GM19452 (cell line): ENCODE measurements around the gene MTX1.
"Not testable (repeated sequence)": the region's sequence is repeated elsewhere in the genome, so short reads cannot be mapped to it uniquely, and the experiment has no call there.

Source experiments
- ATAC-seq: cut with Tn5 transposase; IDR thresholded peaks from one replicate; pipeline ENCODE4 v1.9.1; 2021; ENCODE audit not compliant: unreplicated experiment

The MTX1 gene

GRCh38 chr1:155232001-155232978 is 23.8 kb downstream of the MTX1 start:
- not testable (repeated sequence) for ATAC-seq

- not testable (repeated sequence) for ATAC-seq
Measured at GRCh38 chr1:155233502-155233901, 25.0 kb downstream of the MTX1 start.

- ATAC-seq: not testable (repeated sequence)
Measured at GRCh38 chr1:155235375-155235774, 26.9 kb downstream of the MTX1 start.

GRCh38 chr1:155236451-155236850 is 28.0 kb downstream of the MTX1 start:
- ATAC-seq: no peak

- ATAC-seq: no peak
Measured at GRCh38 chr1:155241069-155241679, 32.7 kb downstream of the MTX1 start.

- no peak for ATAC-seq
Measured at GRCh38 chr1:155241841-155242264, 33.4 kb downstream of the MTX1 start.

GRCh38 chr1:155242805-155243358 is 34.4 kb downstream of the MTX1 start:
- ATAC-seq: no peak

GRCh38 chr1:155244368-155245162 is 36.1 kb downstream of the MTX1 start:
- peak; percentile 83 for ATAC-seq

GRCh38 chr1:155245163-155245524 is 36.6 kb downstream of the MTX1 start:
- ATAC-seq: no peak

- not testable (repeated sequence) for ATAC-seq
Measured at GRCh38 chr1:155246796-155247195, 38.3 kb downstream of the MTX1 start.

GRCh38 chr1:155247667-155248553 is 39.4 kb downstream of the MTX1 start:
- no peak for ATAC-seq

- ATAC-seq: peak; percentile 13
Measured at GRCh38 chr1:155250246-155250632, 41.7 kb downstream of the MTX1 start.

- ATAC-seq: peak; percentile 80
Measured at GRCh38 chr1:155250633-155251449, 42.3 kb downstream of the MTX1 start.

- no peak for ATAC-seq
Measured at GRCh38 chr1:155251566-155251965, 43.1 kb downstream of the MTX1 start.

- no peak for ATAC-seq
Measured at GRCh38 chr1:155253208-155253607, 44.7 kb downstream of the MTX1 start.

GRCh38 chr1:155253797-155254196 is 45.3 kb downstream of the MTX1 start:
- no peak for ATAC-seq

- ATAC-seq: no peak
Measured at GRCh38 chr1:155254228-155254713, 45.8 kb downstream of the MTX1 start.

GRCh38 chr1:155254714-155255242 is 46.3 kb downstream of the MTX1 start:
- no peak for ATAC-seq
